ENCODE results near the gene KDM5A.
A peak's percentile ranks its signal among the peaks of the same experiment; 100 is the strongest.

Gene KDM5A

DNA sequence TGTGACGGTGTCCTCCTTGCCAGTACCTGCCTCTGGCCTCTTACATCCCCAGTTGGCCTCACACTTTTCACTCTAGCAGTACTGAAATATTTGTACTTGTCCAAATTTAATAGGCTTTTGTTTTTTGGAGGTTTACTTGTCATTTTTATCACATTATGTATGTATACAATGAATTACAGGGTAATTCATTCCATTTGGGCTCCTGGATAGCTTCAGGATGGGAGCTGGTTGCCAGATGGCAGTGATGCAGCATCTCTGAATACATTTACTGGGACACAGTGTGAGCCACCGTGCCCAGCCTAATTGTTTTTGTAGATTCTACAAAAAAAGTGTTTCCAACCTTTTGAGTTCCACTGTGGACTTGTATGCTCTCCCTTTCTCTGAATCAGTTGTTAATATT lies 25.7 kb upstream of the KDM5A start:
- no peak overlapping the region for H3K4me2 ChIP-seq (ENCODE audit: low read length)
- no peak overlapping the region for H3K23ac ChIP-seq (ENCODE audit: low read length)
- H4K8ac ChIP-seq (ENCODE audit: low read depth, low read length) = no peak overlapping the region
- no peak overlapping the region for H2AK5ac ChIP-seq (ENCODE audit: low read length)
- H4K91ac ChIP-seq (ENCODE audit: low read depth, low read length) = no peak overlapping the region
- H2BK12ac ChIP-seq (ENCODE audit: low read length) = no peak overlapping the region
- no peak overlapping the region for H4K12ac ChIP-seq (ENCODE audit: low read depth, low read length)
- no peak overlapping the region for H3K4ac ChIP-seq (ENCODE audit: low read depth, low read length)
- no peak overlapping the region for H3K4me3 ChIP-seq (ENCODE audit: low read depth, low read length)
- H3K36me3 ChIP-seq (ENCODE audit: control insufficient read depth in 1 of 2, insufficient read depth in 2 of 2, low read length in 2 of 2) = peaks cover 37 to 43% of the 10 kb centered on the region in 2 experiments
- no peaks in the 10 kb centered on the region for H3K9me3 ChIP-seq (ENCODE audit: insufficient read depth, low read depth, low read length)
- H3K4me1 ChIP-seq (ENCODE audit: control insufficient read depth in 1 of 2, insufficient read depth in 2 of 2, low read length in 2 of 2) = no peaks in the 10 kb centered on the region
- H3K14ac ChIP-seq (ENCODE audit: low read length) = no peak overlapping the region
- H3K27ac ChIP-seq (ENCODE audit: low read depth, low read length) = no peak overlapping the region
- no peaks in the 10 kb centered on the region for H3K79me2 ChIP-seq (ENCODE audit: control insufficient read depth, insufficient read depth, low read length, poor library complexity)
- H3K9ac ChIP-seq (ENCODE audit: low read length) = no peak overlapping the region
- H3K18ac ChIP-seq (ENCODE audit: low read length) = no peak overlapping the region
- no peak overlapping the region for H2BK5ac ChIP-seq (ENCODE audit: low read depth, low read length, poor library complexity)
- no peak overlapping the region for H2AFZ ChIP-seq (ENCODE audit: insufficient read depth, low read length, poor library complexity)
- no peaks in the 10 kb centered on the region for H3K27me3 ChIP-seq (ENCODE audit: insufficient read depth, low read length)
- H2BK120ac ChIP-seq (ENCODE audit: insufficient read depth, low read length, poor library complexity) = no peak overlapping the region
- no peaks in the 10 kb centered on the region for H3K79me1 ChIP-seq (ENCODE audit: low read length)
- no peak for DNase-seq
- no CpG with 5 or more reads among the region's 2 CpGs for WGBS (ENCODE audit: extremely low coverage, insufficient coverage, insufficient read length)

DNA sequence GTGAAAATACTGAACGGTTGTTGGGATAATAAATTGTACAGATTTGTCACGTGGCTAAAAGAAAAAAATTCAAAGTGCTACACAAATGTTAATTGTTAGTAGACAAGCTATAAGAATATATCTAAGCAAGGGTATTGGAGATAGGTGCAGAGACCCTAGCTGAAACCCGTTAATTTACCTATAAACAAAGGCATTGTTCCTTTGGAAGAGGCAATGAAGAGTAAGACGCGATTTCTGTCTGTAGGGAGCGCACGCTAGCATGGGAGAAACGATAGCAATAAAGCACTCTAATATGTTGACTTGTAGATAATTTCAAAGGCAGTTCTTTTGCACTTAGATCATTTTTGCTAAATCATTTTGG lies 12.9 kb upstream of the KDM5A start:
- peak overlapping the region; percentile 81 for H3K4me3 ChIP-seq (ENCODE audit: low read depth, low read length)
- no CpG with 5 or more reads among the region's 8 CpGs for WGBS (ENCODE audit: extremely low coverage, insufficient coverage, insufficient read length)

DNA sequence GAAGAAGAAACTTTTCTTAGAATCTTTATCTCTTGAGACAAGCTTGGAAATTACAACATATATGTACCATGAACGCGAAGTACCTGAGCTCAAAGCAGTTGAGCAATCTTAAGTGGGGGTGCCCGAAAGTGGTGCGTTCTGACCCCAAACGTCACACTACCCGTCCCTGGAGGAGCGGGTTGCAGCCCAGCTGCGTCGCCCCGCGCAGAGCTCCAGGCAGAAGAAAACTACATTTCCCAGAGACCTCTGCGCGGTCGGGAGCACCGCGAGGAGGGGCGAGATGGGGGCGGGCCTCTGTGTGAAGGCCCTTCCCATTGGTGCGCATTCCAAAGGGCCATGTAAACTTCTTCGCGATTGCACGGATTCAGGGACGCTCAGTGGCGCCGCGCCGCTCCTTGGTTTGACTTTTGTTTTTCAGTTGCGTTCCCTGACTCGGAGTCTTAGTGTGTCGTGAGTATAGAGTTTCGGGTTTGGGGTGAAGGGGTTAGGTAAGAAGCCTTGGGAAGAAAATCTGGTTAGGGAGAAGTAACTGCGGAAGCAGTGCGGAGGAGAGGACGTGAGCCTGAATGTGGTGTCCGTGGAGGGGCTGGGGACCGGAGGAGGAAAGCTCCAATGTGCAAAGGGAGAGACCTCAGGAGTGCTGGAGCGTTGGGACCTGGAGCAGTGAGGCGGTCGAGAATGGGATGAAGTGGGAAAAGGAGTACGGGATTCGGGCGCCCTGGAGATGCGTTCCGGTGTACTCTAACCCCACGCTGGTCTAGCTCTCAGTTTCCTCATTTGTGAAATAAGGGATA lies 12.3 kb upstream of the KDM5A start, which contains the start of gene CCDC77:
Gene CCDC77 (plus strand): TSS at position 410 of the 794 bp plus-strand sequence. CDS start 7,740 bp downstream, outside the sequence.
- Histone ChIP-seq H2BK120ac (ENCODE audit: insufficient read depth, low read length, poor library complexity) (no peak within 1 kb of the TSS), H3K4me3 (ENCODE audit: low read depth, low read length) (peak within 1 kb of the TSS; percentile 81), H3K4me1 (ENCODE audit: control insufficient read depth in 1 of 2, insufficient read depth in 2 of 2, low read length in 2 of 2) (no peaks in the 10 kb centered on the region), H2BK5ac (ENCODE audit: low read depth, low read length, poor library complexity) (peak within 1 kb of the TSS; percentile 43), H4K12ac (ENCODE audit: low read depth, low read length) (peak within 1 kb of the TSS; percentile 82), H2BK12ac (ENCODE audit: low read length) (no peak within 1 kb of the TSS), H2AK5ac (ENCODE audit: low read length) (no peak within 1 kb of the TSS), H3K79me1 (ENCODE audit: low read length) (no peaks in the 10 kb centered on the region), H3K79me2 (ENCODE audit: control insufficient read depth, insufficient read depth, low read length, poor library complexity) (peaks cover 2% of the 10 kb centered on the region), H3K14ac (ENCODE audit: low read length) (peak within 1 kb of the TSS; percentile 32), H4K91ac (ENCODE audit: low read depth, low read length) (no peak within 1 kb of the TSS), H3K9ac (ENCODE audit: low read length) (peak within 1 kb of the TSS; percentile 62), H3K4me2 (ENCODE audit: low read length) (peak within 1 kb of the TSS; percentile 95), H3K4ac (ENCODE audit: low read depth, low read length) (no peak within 1 kb of the TSS), H3K27me3 (ENCODE audit: insufficient read depth, low read length) (no peaks in the 10 kb centered on the region), H3K9me3 (ENCODE audit: insufficient read depth, low read depth, low read length) (no peaks in the 10 kb centered on the region), H3K18ac (ENCODE audit: low read length) (peak within 1 kb of the TSS; percentile 8), H3K27ac (ENCODE audit: low read depth, low read length) (peak within 1 kb of the TSS; percentile 11), H4K8ac (ENCODE audit: low read depth, low read length) (peak within 1 kb of the TSS; percentile 76), H3K23ac (ENCODE audit: low read length) (no peak within 1 kb of the TSS), H2AFZ (ENCODE audit: insufficient read depth, low read length, poor library complexity) (peak within 1 kb of the TSS; percentile 78), H3K36me3 (ENCODE audit: control insufficient read depth in 1 of 2, insufficient read depth in 2 of 2, low read length in 2 of 2) (peaks cover 0 to 5% of the 10 kb centered on the region in 2 experiments)
- peak; percentile 93 to 97 for DNase-seq
- WGBS (ENCODE audit: extremely low coverage, insufficient coverage, insufficient read length) = no CpG with 5 or more reads among the region's 45 CpGs

More for the DNA sequence above, 12.9 kb upstream of the KDM5A start:
- Histone ChIP-seq H4K12ac (ENCODE audit: low read depth, low read length) (no peak overlapping the region), H2BK12ac (ENCODE audit: low read length) (no peak overlapping the region), H3K27me3 (ENCODE audit: insufficient read depth, low read length) (no peaks in the 10 kb centered on the region), H3K79me1 (ENCODE audit: low read length) (no peaks in the 10 kb centered on the region), H2BK5ac (ENCODE audit: low read depth, low read length, poor library complexity) (no peak overlapping the region), H4K91ac (ENCODE audit: low read depth, low read length) (no peak overlapping the region), H4K8ac (ENCODE audit: low read depth, low read length) (peak overlapping the region; percentile 49), H3K9ac (ENCODE audit: low read length) (no peak overlapping the region), H2BK120ac (ENCODE audit: insufficient read depth, low read length, poor library complexity) (no peak overlapping the region), H2AFZ (ENCODE audit: insufficient read depth, low read length, poor library complexity) (peak overlapping the region; percentile 78), H3K79me2 (ENCODE audit: control insufficient read depth, insufficient read depth, low read length, poor library complexity) (peaks cover 2% of the 10 kb centered on the region), H3K18ac (ENCODE audit: low read length) (no peak overlapping the region), H3K36me3 (ENCODE audit: control insufficient read depth in 1 of 2, insufficient read depth in 2 of 2, low read length in 2 of 2) (peaks cover 0 to 8% of the 10 kb centered on the region in 2 experiments), H3K23ac (ENCODE audit: low read length) (no peak overlapping the region), H3K27ac (ENCODE audit: low read depth, low read length) (no peak overlapping the region), H2AK5ac (ENCODE audit: low read length) (no peak overlapping the region), H3K14ac (ENCODE audit: low read length) (no peak overlapping the region), H3K4me2 (ENCODE audit: low read length) (peak overlapping the region; percentile 95), H3K4me1 (ENCODE audit: control insufficient read depth in 1 of 2, insufficient read depth in 2 of 2, low read length in 2 of 2) (peaks cover 0 to 3% of the 10 kb centered on the region in 2 experiments), H3K9me3 (ENCODE audit: insufficient read depth, low read depth, low read length) (no peaks in the 10 kb centered on the region), H3K4ac (ENCODE audit: low read depth, low read length) (no peak overlapping the region)
- DNase-seq = peak in 1 of 2 donors; percentile 46

DNA sequence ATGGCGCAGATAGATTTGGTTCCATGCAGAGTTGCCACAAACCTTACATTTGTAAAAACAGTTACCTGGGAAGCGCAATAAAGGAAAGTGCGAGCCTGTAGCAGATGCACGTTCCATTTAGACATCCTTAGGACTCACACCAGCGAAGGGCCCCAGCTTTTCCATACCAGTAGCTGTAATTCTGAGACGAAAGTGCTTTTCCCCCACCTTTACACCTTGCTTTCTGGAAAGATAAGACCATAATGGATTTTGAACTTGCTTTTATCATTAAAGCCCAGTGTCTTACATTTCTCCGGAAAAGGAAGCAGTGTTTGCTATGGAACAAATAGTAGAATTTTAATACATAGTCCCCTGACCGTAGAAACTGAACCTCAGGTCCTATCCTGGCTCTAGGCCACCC lies 11.7 kb upstream of the KDM5A start:
- Histone ChIP-seq H3K27ac (ENCODE audit: low read depth, low read length) (no peak overlapping the region), H3K4me1 (ENCODE audit: control insufficient read depth in 1 of 2, insufficient read depth in 2 of 2, low read length in 2 of 2) (no peaks in the 10 kb centered on the region), H2BK120ac (ENCODE audit: insufficient read depth, low read length, poor library complexity) (no peak overlapping the region), H3K79me2 (ENCODE audit: control insufficient read depth, insufficient read depth, low read length, poor library complexity) (peaks cover 2% of the 10 kb centered on the region), H3K18ac (ENCODE audit: low read length) (no peak overlapping the region), H3K23ac (ENCODE audit: low read length) (no peak overlapping the region), H4K91ac (ENCODE audit: low read depth, low read length) (no peak overlapping the region), H3K27me3 (ENCODE audit: insufficient read depth, low read length) (no peaks in the 10 kb centered on the region), H4K12ac (ENCODE audit: low read depth, low read length) (no peak overlapping the region), H4K8ac (ENCODE audit: low read depth, low read length) (peak overlapping the region; percentile 76), H2AK5ac (ENCODE audit: low read length) (no peak overlapping the region), H3K9me3 (ENCODE audit: insufficient read depth, low read depth, low read length) (no peaks in the 10 kb centered on the region), H2BK5ac (ENCODE audit: low read depth, low read length, poor library complexity) (no peak overlapping the region), H3K4me2 (ENCODE audit: low read length) (peak overlapping the region; percentile 88), H2BK12ac (ENCODE audit: low read length) (no peak overlapping the region), H3K4me3 (ENCODE audit: low read depth, low read length) (no peak overlapping the region), H3K4ac (ENCODE audit: low read depth, low read length) (no peak overlapping the region), H3K36me3 (ENCODE audit: control insufficient read depth in 1 of 2, insufficient read depth in 2 of 2, low read length in 2 of 2) (peaks cover 0 to under 1% of the 10 kb centered on the region in 2 experiments), H3K9ac (ENCODE audit: low read length) (no peak overlapping the region), H3K79me1 (ENCODE audit: low read length) (no peaks in the 10 kb centered on the region), H2AFZ (ENCODE audit: insufficient read depth, low read length, poor library complexity) (peak overlapping the region; percentile 75), H3K14ac (ENCODE audit: low read length) (no peak overlapping the region)
- no peak for DNase-seq
- WGBS (ENCODE audit: extremely low coverage, insufficient coverage, insufficient read length) = no CpG with 5 or more reads among the region's 8 CpGs
